ENCODE results near the gene KRT83.
A peak's percentile ranks its signal among the peaks of the same experiment; 100 is the strongest.
"Not testable (repeated sequence)": the region's sequence is repeated elsewhere in the genome, so short reads cannot be mapped to it uniquely, and the experiment has no call there.

KRT83 gene

GRCh38 chr12:52352951-52353350 is 31.8 kb upstream of the KRT83 start:
- no peak for DNase-seq

- no peak for DNase-seq
Measured at GRCh38 chr12:52351196-52352059, 30.2 kb upstream of the KRT83 start.

GRCh38 chr12:52350786-52351185 is 29.6 kb upstream of the KRT83 start:
- DNase-seq, result no peak

- DNase-seq, result no peak
Measured at GRCh38 chr12:52350021-52350620, 28.9 kb upstream of the KRT83 start.

- DNase-seq, result no peak
Measured at GRCh38 chr12:52349196-52349595, 28.0 kb upstream of the KRT83 start.

- DNase-seq, result no peak
Measured at GRCh38 chr12:52347551-52348510, 26.6 kb upstream of the KRT83 start.

GRCh38 chr12:52347016-52347415 is 25.8 kb upstream of the KRT83 start:
- no peak for DNase-seq

GRCh38 chr12:52346593-52346992 is 25.4 kb upstream of the KRT83 start:
- DNase-seq, result no peak

GRCh38 chr12:52345041-52345440 is 23.8 kb upstream of the KRT83 start:
- not testable (repeated sequence) for DNase-seq

- no peak for DNase-seq
Measured at GRCh38 chr12:52344111-52344510, 22.9 kb upstream of the KRT83 start.

- DNase-seq, result no peak
Measured at GRCh38 chr12:52343550-52343949, 22.4 kb upstream of the KRT83 start.

- DNase-seq, result no peak
Measured at GRCh38 chr12:52342781-52343490, 21.7 kb upstream of the KRT83 start.

GRCh38 chr12:52341066-52341580 is 19.9 kb upstream of the KRT83 start:
- no peak for DNase-seq

- DNase-seq, result no peak
Measured at GRCh38 chr12:52338241-52338960, 17.2 kb upstream of the KRT83 start.

GRCh38 chr12:52337054-52337453 is 15.9 kb upstream of the KRT83 start:
- DNase-seq, result no peak

- DNase-seq, result no peak
Measured at GRCh38 chr12:52336641-52337040, 15.4 kb upstream of the KRT83 start.

GRCh38 chr12:52335598-52336262 is 14.5 kb upstream of the KRT83 start:
- DNase-seq, result no peak

GRCh38 chr12:52334185-52334584 is 13.0 kb upstream of the KRT83 start:
- no peak for DNase-seq

GRCh38 chr12:52333321-52333720 is 12.1 kb upstream of the KRT83 start:
- DNase-seq, result peak in 2 of 3 experiments; percentile 43 to 77

- no peak for DNase-seq
Measured at GRCh38 chr12:52332381-52332780, 11.2 kb upstream of the KRT83 start.

GRCh38 chr12:52331833-52332232 is 10.6 kb upstream of the KRT83 start:
- no peak for DNase-seq
